Activated T-helper 1 cell treated with anti-CD3 and anti-CD28 coated beads, Interleukin-12 subunit alpha, Interleukin-12 subunit beta, Interleukin-2, Interleukin-4 antibody, amounts not matched to agents 30 ng/mL and 10 ng/mL and 1 ng/mL, durations not matched to agents 14 hours and 24 hours and 36 hours (primary cell): ENCODE results near the gene NTSR1. TPM values are rescaled to one million over a fixed set of nuclear protein-coding genes. Genes with fewer than 3 reads are reported as not detected.

Source experiments
- DNase-seq: peaks from one replicate; pipeline ENCODE4 v3.0.0; 2021; ENCODE audit warnings: low spot score
- H3K27ac Mint-ChIP-seq: one replicate; pipeline ENCODE4 v1.8.0; 2021; ENCODE audit warnings: mild to moderate bottlenecking, mixed read lengths
- H3K27me3 Mint-ChIP-seq: one replicate; pipeline ENCODE4 v1.8.0; 2022; ENCODE audit warnings: mild to moderate bottlenecking, moderate library complexity, mixed read lengths; ENCODE audit not compliant: insufficient read depth
- H3K36me3 Mint-ChIP-seq: one replicate; pipeline ENCODE4 v1.8.0; 2021; ENCODE audit warnings: low read depth, mixed read lengths
- H3K4me1 Mint-ChIP-seq: one replicate; pipeline ENCODE4 v1.8.0; 2021; ENCODE audit warnings: low read depth, mixed read lengths
- H3K4me3 Mint-ChIP-seq: one replicate; pipeline ENCODE4 v1.8.0; 2021; ENCODE audit warnings: mild to moderate bottlenecking, moderate library complexity, mixed read lengths
- H3K9me3 Mint-ChIP-seq: one replicate; pipeline ENCODE4 v1.8.0; 2021; ENCODE audit warnings: mixed read lengths
- intact Hi-C: fragments of 100-400 bp; cut with micrococcal nuclease; formaldehyde crosslinking; loops from one replicate; pipeline ENCODE4 v1.15.1; 2024
- total RNA-seq: library from RNA; stranded (reverse); gene quantifications from 2 replicates; pipeline ENCODE4 v1.2.3, GENCODE V29; 2022

The NTSR1 gene
- total RNA-seq, 1 donor from 2014 or later = not detected

- Mint-ChIP-seq H3K27me3 (peaks cover 18% of the 10 kb centered on the region), H3K9me3 (no peaks in the 10 kb centered on the region), H3K4me1 (no peaks in the 10 kb centered on the region), H3K4me3 (no peak overlapping the region), H3K27ac (no peak overlapping the region), H3K36me3 (no peaks in the 10 kb centered on the region)
- intact Hi-C loops = no loop called here
- DNase-seq = no peak
These were observed 7.2 kb upstream of the NTSR1 start for GRCh38 chr20:62701161-62702012.

- intact Hi-C loops = no loop called here
- Mint-ChIP-seq H3K4me1 (no peaks in the 10 kb centered on the region), H3K27ac (no peak overlapping the region), H3K9me3 (no peaks in the 10 kb centered on the region), H3K27me3 (peaks cover 20% of the 10 kb centered on the region), H3K36me3 (no peaks in the 10 kb centered on the region), H3K4me3 (no peak overlapping the region)
- no peak for DNase-seq
These were observed 6.7 kb upstream of the NTSR1 start for GRCh38 chr20:62702013-62702300.

- Mint-ChIP-seq H3K9me3 (no peaks in the 10 kb centered on the region), H3K27me3 (peaks cover 25% of the 10 kb centered on the region), H3K27ac (no peak overlapping the region), H3K36me3 (no peaks in the 10 kb centered on the region), H3K4me3 (no peak overlapping the region), H3K4me1 (no peaks in the 10 kb centered on the region)
- intact Hi-C loops = no loop called here
- DNase-seq = no peak
These were observed 5.5 kb upstream of the NTSR1 start for GRCh38 chr20:62702895-62703852.

GRCh38 chr20:62703853-62704228, 4.8 kb upstream of the NTSR1 start:
- Mint-ChIP-seq H3K9me3 (no peaks in the 10 kb centered on the region), H3K36me3 (no peaks in the 10 kb centered on the region), H3K4me1 (no peaks in the 10 kb centered on the region), H3K4me3 (no peak overlapping the region), H3K27me3 (peaks cover 24% of the 10 kb centered on the region), H3K27ac (no peak overlapping the region)
- no peak for DNase-seq
- intact Hi-C loops = no loop called here

GRCh38 chr20:62704341-62704948, 4.2 kb upstream of the NTSR1 start:
- Mint-ChIP-seq H3K4me3 (no peak overlapping the region), H3K4me1 (no peaks in the 10 kb centered on the region), H3K27ac (no peak overlapping the region), H3K36me3 (no peaks in the 10 kb centered on the region), H3K9me3 (no peaks in the 10 kb centered on the region), H3K27me3 (peaks cover 26% of the 10 kb centered on the region)
- intact Hi-C loops = no loop called here
- no peak for DNase-seq

GRCh38 chr20:62705627-62706026, 3.0 kb upstream of the NTSR1 start:
- Mint-ChIP-seq H3K36me3 (no peaks in the 10 kb centered on the region), H3K4me1 (no peaks in the 10 kb centered on the region), H3K4me3 (no peak overlapping the region), H3K9me3 (no peaks in the 10 kb centered on the region), H3K27me3 (peaks cover 29% of the 10 kb centered on the region), H3K27ac (no peak overlapping the region)
- no peak for DNase-seq
- intact Hi-C loops = no loop called here

GRCh38 chr20:62706344-62706743, 2.3 kb upstream of the NTSR1 start:
- no peak for DNase-seq
- Mint-ChIP-seq H3K36me3 (no peaks in the 10 kb centered on the region), H3K9me3 (no peaks in the 10 kb centered on the region), H3K27me3 (peaks cover 27% of the 10 kb centered on the region), H3K4me1 (no peaks in the 10 kb centered on the region), H3K27ac (no peak overlapping the region), H3K4me3 (no peak overlapping the region)
- intact Hi-C loops = no loop called here

GRCh38 chr20:62706857-62707256, 1.8 kb upstream of the NTSR1 start:
- DNase-seq = no peak
- Mint-ChIP-seq H3K27ac (no peak overlapping the region), H3K27me3 (peaks cover 24% of the 10 kb centered on the region), H3K4me1 (no peaks in the 10 kb centered on the region), H3K9me3 (no peaks in the 10 kb centered on the region), H3K36me3 (no peaks in the 10 kb centered on the region), H3K4me3 (no peak overlapping the region)
- intact Hi-C loops = no loop called here

- Mint-ChIP-seq H3K4me1 (no peaks in the 10 kb centered on the region), H3K27me3 (peaks cover 26% of the 10 kb centered on the region), H3K36me3 (no peaks in the 10 kb centered on the region), H3K4me3 (no peak overlapping the region), H3K9me3 (no peaks in the 10 kb centered on the region), H3K27ac (no peak overlapping the region)
- DNase-seq = no peak
- intact Hi-C loops = no loop called here
These were observed 1.2 kb upstream of the NTSR1 start for GRCh38 chr20:62707276-62707920.

- DNase-seq = no peak
These were observed 615 bp upstream of the NTSR1 start for GRCh38 chr20:62707921-62708521.

GRCh38 chr20:62709537-62709905, 885 bp downstream of the NTSR1 start:
- no peaks in the 10 kb centered on the region for H3K9me3 Mint-ChIP-seq
- no peaks in the 10 kb centered on the region for H3K36me3 Mint-ChIP-seq
- no peak overlapping the region for H3K4me3 Mint-ChIP-seq
- no peak overlapping the region for H3K27ac Mint-ChIP-seq
- no peak for DNase-seq
- no peaks in the 10 kb centered on the region for H3K4me1 Mint-ChIP-seq
- peaks cover 31% of the 10 kb centered on the region for H3K27me3 Mint-ChIP-seq
- intact Hi-C loops = no loop called here

More at GRCh38 chr20:62707921-62708521, 615 bp upstream of the NTSR1 start:
- H3K4me1 Mint-ChIP-seq = no peaks in the 10 kb centered on the region
- no peaks in the 10 kb centered on the region for H3K36me3 Mint-ChIP-seq
- H3K4me3 Mint-ChIP-seq = no peak overlapping the region
- peaks cover 26% of the 10 kb centered on the region for H3K27me3 Mint-ChIP-seq
- no peaks in the 10 kb centered on the region for H3K9me3 Mint-ChIP-seq
- H3K27ac Mint-ChIP-seq = no peak overlapping the region
- intact Hi-C loops = no loop called here

GRCh38 chr20:62710221-62710885, 1.7 kb downstream of the NTSR1 start:
- Mint-ChIP-seq H3K36me3 (no peaks in the 10 kb centered on the region), H3K4me1 (no peaks in the 10 kb centered on the region), H3K4me3 (no peak overlapping the region), H3K9me3 (no peaks in the 10 kb centered on the region), H3K27ac (no peak overlapping the region), H3K27me3 (peaks cover 37% of the 10 kb centered on the region)
- DNase-seq = no peak
- intact Hi-C loops = no loop called here
